ENCODE results near the gene CHRNB1. TPM values are rescaled to one million over a fixed set of nuclear protein-coding genes. Genes with fewer than 3 reads are reported as not detected.
A peak's percentile ranks its signal among the peaks of the same experiment; 100 is the strongest.

CHRNB1 gene
- total and polyA plus RNA-seq, 10 donors: 7.3 to 12.9 (median 11.3) TPM

GRCh38 chr17:7432296-7432695 lies 12.6 kb upstream of the CHRNB1 start:
- Histone ChIP-seq H3K9me3 (no peaks in the 10 kb centered on the region), H3K4me1 (peaks cover 14 to 27% (median 21%) of the 10 kb centered on the region in 6 donors), H3K4me3 (no peak overlapping the region), H3K36me3 (no peaks in the 10 kb centered on the region), H3K27ac (no peak overlapping the region), H3K27me3 (replicated peaks in 1 of 7) (peaks cover 0 to 1% (median 0%) of the 10 kb centered on the region in 7 donors)
- 92 to 95% (median 94%) methylated on average over 10 to 11 of the region's 11 CpGs for WGBS, 5 donors
- DNase-seq: no peak
- TF ChIP-seq POLR2A (IDR thresholded peaks at IDR 0.05) (no peak), POLR2AphosphoS5 (IDR thresholded peaks at IDR 0.05) (no peak), CTCF (IDR thresholded peaks at IDR 0.05 in 8 of 11, conservative IDR thresholded peaks at IDR 0.05 in 3 of 11) (no peak)
- intact Hi-C loops (cut with DNase I; ENCODE audit: low total_unique reads): no loop called here

GRCh38 chr17:7435676-7436555 lies 8.9 kb upstream of the CHRNB1 start:
- Histone ChIP-seq H3K4me1 (peaks cover 31 to 63% (median 56%) of the 10 kb centered on the region in 6 donors), H3K9me3 (no peaks in the 10 kb centered on the region), H3K4me3 (peak overlapping the region; percentile 62 to 84 (median 72)), H3K27ac (peak overlapping the region; percentile 78 to 93 (median 87)), H3K36me3 (no peaks in the 10 kb centered on the region), H3K27me3 (replicated peaks in 1 of 7) (peaks cover 0 to 37% (median 26%) of the 10 kb centered on the region in 7 donors)
- DNase-seq: peak; percentile 90
- TF ChIP-seq POLR2AphosphoS5 (IDR thresholded peaks at IDR 0.05) (peak in 1 of 3 donors; percentile 48), POLR2A (IDR thresholded peaks at IDR 0.05) (no peak), CTCF (IDR thresholded peaks at IDR 0.05 in 8 of 11, conservative IDR thresholded peaks at IDR 0.05 in 3 of 11) (peak in 10 of 11 experiments; percentile 12 to 56 (median 41))
- WGBS, 5 donors: 5 to 9% (median 9%) methylated on average over 40 to 49 of the region's 49 CpGs
- intact Hi-C loops (cut with DNase I; ENCODE audit: low total_unique reads): loop anchor here (5.0 kb wide), 2 partner anchors 79 to 126 kb away; partner anchors contain the start of genes SENP3 and TMEM95

- Histone ChIP-seq H3K27me3 (replicated peaks in 1 of 7) (peaks cover 0 to 46% (median 28%) of the 10 kb centered on the region in 7 donors), H3K27ac (peak overlapping the region; percentile 48 to 93 (median 87)), H3K4me1 (peaks cover 31 to 68% (median 58%) of the 10 kb centered on the region in 6 donors), H3K36me3 (no peaks in the 10 kb centered on the region), H3K9me3 (no peaks in the 10 kb centered on the region), H3K4me3 (peak overlapping the region; percentile 10 to 84 (median 70))
- peak; percentile 67 to 80 (median 77) for TF ChIP-seq POLR2AphosphoS5 (IDR thresholded peaks at IDR 0.05)
- peak; percentile 35 to 95 (median 83) for TF ChIP-seq CTCF (IDR thresholded peaks at IDR 0.05 in 8 of 11, conservative IDR thresholded peaks at IDR 0.05 in 3 of 11)
- TF ChIP-seq POLR2A (IDR thresholded peaks at IDR 0.05): no peak
- peak; percentile 97 for DNase-seq
- 11 to 28% (median 16%) methylated on average over 37 to 92 of the region's 92 CpGs for WGBS, 5 donors
- intact Hi-C loops (cut with DNase I; ENCODE audit: low total_unique reads): loop anchor here (5.0 kb wide), 2 partner anchors 79 to 126 kb away; partner anchors contain the start of genes SENP3 and TMEM95
These were observed 8.1 kb upstream of the CHRNB1 start for GRCh38 chr17:7436556-7437368.

Data from spleen (tissue), 11 donors.